Measurements from ENCODE around the gene PLS3.

The PLS3 gene

GRCh38 chrX:115690511-115691216, 129.7 kb downstream of the PLS3 start:
- DNase-seq: peak in 38 of 58 donors; percentile 0 to 63 (median 8)

GRCh38 chrX:115693476-115693875, 132.5 kb downstream of the PLS3 start:
- DNase-seq: no peak

- DNase-seq: no peak
Observed at GRCh38 chrX:115694028-115694427, 133.1 kb downstream of the PLS3 start.

GRCh38 chrX:115696039-115696438, 135.1 kb downstream of the PLS3 start:
- DNase-seq: no peak

- DNase-seq: no peak
Observed at GRCh38 chrX:115696939-115697338, 136.0 kb downstream of the PLS3 start.

- no peak for DNase-seq
Observed at GRCh38 chrX:115697806-115698205, 136.8 kb downstream of the PLS3 start.
